ENCODE data around the gene VSX2.

DNA sequence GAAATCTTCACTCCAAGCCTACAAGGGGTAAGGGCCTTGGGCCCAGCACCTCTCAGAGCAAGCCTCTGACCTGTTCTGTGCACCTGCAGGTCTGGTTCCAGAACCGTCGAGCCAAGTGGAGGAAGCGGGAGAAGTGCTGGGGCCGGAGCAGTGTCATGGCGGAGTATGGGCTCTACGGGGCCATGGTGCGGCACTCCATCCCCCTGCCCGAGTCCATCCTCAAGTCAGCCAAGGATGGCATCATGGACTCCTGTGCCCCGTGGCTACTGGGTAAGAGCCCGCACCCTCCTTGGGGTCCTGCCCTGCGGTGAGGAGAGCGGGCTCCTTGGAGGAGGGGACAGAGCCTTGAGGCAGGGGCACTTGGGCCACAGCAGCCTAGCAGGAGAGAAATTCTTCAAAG lies 20.3 kb downstream of the VSX2 start:
- TF ChIP-seq POLR2A (IDR thresholded peaks at IDR 0.05) = no peak
- TF ChIP-seq, protein P1, sequence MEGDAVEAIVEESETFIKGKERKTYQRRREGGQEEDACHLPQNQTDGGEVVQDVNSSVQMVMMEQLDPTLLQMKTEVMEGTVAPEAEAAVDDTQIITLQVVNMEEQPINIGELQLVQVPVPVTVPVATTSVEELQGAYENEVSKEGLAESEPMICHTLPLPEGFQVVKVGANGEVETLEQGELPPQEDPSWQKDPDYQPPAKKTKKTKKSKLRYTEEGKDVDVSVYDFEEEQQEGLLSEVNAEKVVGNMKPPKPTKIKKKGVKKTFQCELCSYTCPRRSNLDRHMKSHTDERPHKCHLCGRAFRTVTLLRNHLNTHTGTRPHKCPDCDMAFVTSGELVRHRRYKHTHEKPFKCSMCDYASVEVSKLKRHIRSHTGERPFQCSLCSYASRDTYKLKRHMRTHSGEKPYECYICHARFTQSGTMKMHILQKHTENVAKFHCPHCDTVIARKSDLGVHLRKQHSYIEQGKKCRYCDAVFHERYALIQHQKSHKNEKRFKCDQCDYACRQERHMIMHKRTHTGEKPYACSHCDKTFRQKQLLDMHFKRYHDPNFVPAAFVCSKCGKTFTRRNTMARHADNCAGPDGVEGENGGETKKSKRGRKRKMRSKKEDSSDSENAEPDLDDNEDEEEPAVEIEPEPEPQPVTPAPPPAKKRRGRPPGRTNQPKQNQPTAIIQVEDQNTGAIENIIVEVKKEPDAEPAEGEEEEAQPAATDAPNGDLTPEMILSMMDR (IDR thresholded peaks at IDR 0.05) = no peak
